Measurements from ENCODE around the gene TCF7L1.

Gene TCF7L1

DNA sequence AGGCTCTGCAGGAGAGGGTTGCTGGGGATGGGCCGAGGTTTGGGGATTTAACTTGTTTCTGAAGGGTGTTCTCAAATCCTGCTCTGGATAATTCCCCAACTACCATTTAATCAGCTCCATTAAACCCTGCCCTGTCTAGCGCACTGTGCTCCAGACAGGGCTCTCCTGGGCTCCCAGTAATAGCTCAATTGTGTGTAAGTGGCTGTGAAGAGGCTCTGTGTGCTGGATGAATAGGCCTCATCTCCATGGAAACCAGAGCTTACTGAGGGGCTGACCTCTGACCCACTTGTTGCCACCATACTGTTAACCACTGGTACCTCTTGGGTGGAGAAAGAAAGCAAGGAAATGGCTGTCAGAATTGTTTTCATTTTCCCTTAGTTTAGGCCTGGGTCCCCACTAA, 101.7 kb downstream of the TCF7L1 start:
- peaks cover 16% of the 10 kb centered on the region for H3K27me3 Mint-ChIP-seq

DNA sequence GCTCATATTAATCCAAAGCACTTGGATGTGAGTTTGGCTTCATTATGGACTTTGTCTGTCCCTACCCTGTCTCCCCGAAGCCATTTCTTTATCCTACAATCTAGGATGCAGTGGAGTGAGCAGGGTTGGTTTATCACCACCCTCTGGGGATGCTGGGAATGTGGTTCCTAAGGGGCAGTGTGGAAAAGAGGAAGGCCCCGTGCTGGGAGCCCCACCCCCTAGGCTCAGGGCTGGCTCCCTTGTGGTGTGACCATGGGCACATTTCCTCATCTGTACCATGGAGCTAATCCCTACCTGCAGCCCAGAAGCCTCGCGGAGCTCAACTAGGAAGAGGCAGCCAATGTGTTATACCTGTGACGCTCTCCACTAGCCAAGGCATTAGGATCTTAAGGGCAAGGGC, 102.1 kb downstream of the TCF7L1 start:
- Mint-ChIP-seq H3K4me1 (ENCODE audit: low read depth) (peaks cover 2% of the 10 kb centered on the region), H3K36me3 (no peaks in the 10 kb centered on the region), H3K9me3 (ENCODE audit: low read depth) (no peaks in the 10 kb centered on the region), H3K27ac (no peak overlapping the region), H3K4me3 (no peak overlapping the region), H3K27me3 (peaks cover 14% of the 10 kb centered on the region)

More for the DNA sequence above, 101.7 kb downstream of the TCF7L1 start:
- H3K36me3 Mint-ChIP-seq, result no peaks in the 10 kb centered on the region
- no peaks in the 10 kb centered on the region for H3K4me1 Mint-ChIP-seq (ENCODE audit: low read depth)
- H3K4me3 Mint-ChIP-seq, result no peak overlapping the region
- no peak overlapping the region for H3K27ac Mint-ChIP-seq
- H3K9me3 Mint-ChIP-seq (ENCODE audit: low read depth), result no peaks in the 10 kb centered on the region

DNA sequence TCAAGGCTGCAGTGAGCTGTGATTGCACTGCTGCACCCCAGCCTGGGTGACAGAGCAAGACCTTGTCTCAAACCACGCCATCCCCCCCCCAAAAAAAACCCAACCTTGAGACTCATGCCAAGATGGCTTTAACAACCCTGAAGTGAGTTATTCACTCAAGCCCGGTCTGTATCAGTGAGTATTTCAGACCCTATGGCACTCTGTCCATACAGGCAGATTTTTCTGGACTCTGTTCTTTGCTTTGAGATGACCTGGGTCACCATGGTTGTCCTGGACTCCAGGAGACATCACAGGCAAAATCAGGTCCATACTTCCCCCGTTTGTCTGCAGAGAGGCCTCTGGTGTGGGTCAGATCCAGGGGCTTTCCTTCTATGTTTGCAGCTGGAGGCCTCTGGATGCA, 102.9 kb downstream of the TCF7L1 start:
- peaks cover 5% of the 10 kb centered on the region for H3K4me1 Mint-ChIP-seq (ENCODE audit: low read depth)
- peaks cover 14% of the 10 kb centered on the region for H3K27me3 Mint-ChIP-seq
- H3K27ac Mint-ChIP-seq, result no peak overlapping the region
- no peaks in the 10 kb centered on the region for H3K9me3 Mint-ChIP-seq (ENCODE audit: low read depth)
- H3K4me3 Mint-ChIP-seq, result no peak overlapping the region
- no peaks in the 10 kb centered on the region for H3K36me3 Mint-ChIP-seq

DNA sequence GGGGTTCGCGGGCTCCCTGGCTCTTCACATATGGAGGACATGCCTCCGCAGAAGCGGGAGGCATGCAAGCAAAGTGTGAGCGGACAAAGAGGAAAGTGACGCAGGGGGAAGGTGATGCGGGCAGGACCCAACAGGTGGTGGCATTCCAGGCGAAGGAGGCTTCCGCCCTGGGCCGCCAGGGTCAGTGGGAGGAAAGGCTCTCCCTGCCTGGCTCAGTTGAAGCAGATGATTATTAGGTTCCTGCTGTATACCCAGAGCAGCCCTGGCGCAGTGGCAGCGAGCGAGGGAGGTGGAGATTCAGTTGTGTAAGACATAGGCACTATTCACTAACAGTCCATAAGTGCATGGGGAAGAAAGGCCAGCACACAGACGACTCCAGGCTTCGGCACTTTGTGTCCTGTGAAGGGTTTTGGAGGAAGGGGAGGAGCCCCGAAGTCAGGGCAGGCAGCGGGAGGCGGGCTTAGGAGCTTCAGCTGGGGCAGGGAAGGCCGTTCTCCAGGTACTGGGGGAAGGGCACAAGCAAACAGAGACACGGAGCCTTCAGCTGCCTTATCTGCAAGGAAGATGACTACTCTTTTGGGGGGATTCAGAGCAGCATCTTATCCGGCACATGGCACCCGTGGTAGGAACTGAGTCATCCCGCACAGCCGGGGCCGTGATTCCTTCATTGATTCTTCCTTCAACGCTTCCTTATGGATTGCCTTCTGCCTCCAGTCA, 104.8 kb downstream of the TCF7L1 start:
- H3K4me3 Mint-ChIP-seq, result no peak overlapping the region
- peaks cover 6% of the 10 kb centered on the region for H3K4me1 Mint-ChIP-seq (ENCODE audit: low read depth)
- peaks cover 11% of the 10 kb centered on the region for H3K27me3 Mint-ChIP-seq
- no peaks in the 10 kb centered on the region for H3K9me3 Mint-ChIP-seq (ENCODE audit: low read depth)
- H3K27ac Mint-ChIP-seq, result no peak overlapping the region
- no peaks in the 10 kb centered on the region for H3K36me3 Mint-ChIP-seq

DNA sequence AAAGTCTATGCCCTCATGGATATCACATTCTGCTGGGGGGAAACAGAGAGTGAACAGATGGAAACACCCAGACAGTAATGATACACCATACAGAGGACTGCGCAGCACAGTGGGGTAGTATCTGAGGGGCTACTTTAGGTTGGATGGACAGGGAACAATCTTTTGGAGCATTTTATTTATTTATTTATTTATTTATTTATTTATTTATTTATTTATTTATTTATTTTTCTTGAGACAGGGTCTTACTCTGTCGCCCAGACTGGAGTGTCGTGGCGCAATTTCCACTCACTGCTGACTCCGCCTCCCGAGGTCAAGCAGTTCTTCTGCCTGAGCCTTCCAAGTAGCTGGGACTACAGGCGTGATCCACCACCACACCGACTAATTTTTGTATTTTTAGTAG, 105.4 kb downstream of the TCF7L1 start:
- H3K9me3 Mint-ChIP-seq (ENCODE audit: low read depth), result no peaks in the 10 kb centered on the region
- peaks cover 6% of the 10 kb centered on the region for H3K4me1 Mint-ChIP-seq (ENCODE audit: low read depth)
- no peak overlapping the region for H3K27ac Mint-ChIP-seq
- no peak overlapping the region for H3K4me3 Mint-ChIP-seq
- H3K27me3 Mint-ChIP-seq, result peaks cover 13% of the 10 kb centered on the region
- no peaks in the 10 kb centered on the region for H3K36me3 Mint-ChIP-seq

DNA sequence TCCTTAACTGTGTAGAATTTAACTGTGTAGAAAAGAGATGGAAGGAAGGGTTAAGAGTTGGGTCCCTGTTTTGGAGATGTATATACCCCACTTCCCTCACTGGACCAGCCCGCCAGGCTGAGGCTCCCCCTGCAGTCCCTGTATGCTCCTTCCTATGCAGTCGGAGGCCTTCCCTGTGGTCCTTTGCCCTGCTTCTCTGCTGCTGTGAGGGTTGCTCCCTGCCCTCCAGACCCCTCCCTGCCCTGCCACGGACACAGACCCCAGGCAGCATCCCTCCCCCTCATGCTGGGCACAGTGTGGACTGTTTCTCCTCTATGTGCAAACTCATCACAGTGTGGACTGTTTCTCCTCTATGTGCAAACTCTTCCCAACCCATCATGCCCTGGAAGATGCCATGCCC, 105.9 kb downstream of the TCF7L1 start:
- Mint-ChIP-seq H3K27ac (no peak overlapping the region), H3K9me3 (ENCODE audit: low read depth) (no peaks in the 10 kb centered on the region), H3K36me3 (no peaks in the 10 kb centered on the region), H3K4me3 (no peak overlapping the region), H3K4me1 (ENCODE audit: low read depth) (peaks cover 6% of the 10 kb centered on the region), H3K27me3 (peaks cover 15% of the 10 kb centered on the region)

DNA sequence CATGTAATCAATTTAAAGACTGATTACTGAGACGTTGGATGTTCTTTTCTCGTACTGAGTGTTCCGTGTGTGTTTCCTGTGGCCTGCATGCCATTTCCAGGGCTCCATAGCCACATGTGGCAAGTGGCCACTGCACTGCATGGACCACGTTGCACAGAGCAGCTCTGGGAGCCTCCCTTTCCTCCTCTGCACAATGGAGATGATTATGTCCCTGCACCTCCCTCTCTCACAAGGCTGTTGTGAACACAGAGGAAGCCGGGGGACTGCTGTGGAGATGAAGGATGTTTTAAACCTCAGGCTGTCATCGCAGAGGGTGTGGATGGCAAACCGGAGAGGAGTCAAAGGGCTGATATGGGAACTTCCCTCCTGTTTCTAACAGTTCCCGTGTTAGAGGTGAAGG, 106.9 kb downstream of the TCF7L1 start:
- H3K4me3 Mint-ChIP-seq, result no peak overlapping the region
- H3K27me3 Mint-ChIP-seq, result peaks cover 21% of the 10 kb centered on the region

DNA sequence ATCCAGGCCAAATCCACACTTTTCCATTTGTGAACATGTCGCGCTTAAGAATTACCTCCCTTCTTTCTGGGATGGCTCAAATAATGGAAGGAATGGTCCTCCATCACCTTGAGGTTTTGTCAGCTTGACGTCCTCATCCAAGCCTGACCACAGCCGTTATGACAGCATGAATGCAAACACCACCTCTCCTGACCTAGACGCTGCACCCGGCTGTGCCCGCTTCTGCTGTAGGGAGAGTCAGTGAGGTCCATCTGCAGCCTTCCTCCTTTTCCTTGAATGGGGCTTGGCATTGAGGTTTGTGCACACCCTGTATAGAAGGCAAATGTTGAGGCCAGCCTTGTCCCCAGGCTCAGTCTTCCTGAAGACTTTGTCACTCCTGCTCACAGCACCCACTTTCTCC, 109.1 kb downstream of the TCF7L1 start:
- H3K27ac Mint-ChIP-seq, result no peak overlapping the region
- peaks cover 6% of the 10 kb centered on the region for H3K4me1 Mint-ChIP-seq (ENCODE audit: low read depth)

More for the DNA sequence above, 106.9 kb downstream of the TCF7L1 start:
- Mint-ChIP-seq H3K4me1 (ENCODE audit: low read depth) (peaks cover 6% of the 10 kb centered on the region), H3K36me3 (no peaks in the 10 kb centered on the region), H3K27ac (no peak overlapping the region), H3K9me3 (ENCODE audit: low read depth) (no peaks in the 10 kb centered on the region)

DNA sequence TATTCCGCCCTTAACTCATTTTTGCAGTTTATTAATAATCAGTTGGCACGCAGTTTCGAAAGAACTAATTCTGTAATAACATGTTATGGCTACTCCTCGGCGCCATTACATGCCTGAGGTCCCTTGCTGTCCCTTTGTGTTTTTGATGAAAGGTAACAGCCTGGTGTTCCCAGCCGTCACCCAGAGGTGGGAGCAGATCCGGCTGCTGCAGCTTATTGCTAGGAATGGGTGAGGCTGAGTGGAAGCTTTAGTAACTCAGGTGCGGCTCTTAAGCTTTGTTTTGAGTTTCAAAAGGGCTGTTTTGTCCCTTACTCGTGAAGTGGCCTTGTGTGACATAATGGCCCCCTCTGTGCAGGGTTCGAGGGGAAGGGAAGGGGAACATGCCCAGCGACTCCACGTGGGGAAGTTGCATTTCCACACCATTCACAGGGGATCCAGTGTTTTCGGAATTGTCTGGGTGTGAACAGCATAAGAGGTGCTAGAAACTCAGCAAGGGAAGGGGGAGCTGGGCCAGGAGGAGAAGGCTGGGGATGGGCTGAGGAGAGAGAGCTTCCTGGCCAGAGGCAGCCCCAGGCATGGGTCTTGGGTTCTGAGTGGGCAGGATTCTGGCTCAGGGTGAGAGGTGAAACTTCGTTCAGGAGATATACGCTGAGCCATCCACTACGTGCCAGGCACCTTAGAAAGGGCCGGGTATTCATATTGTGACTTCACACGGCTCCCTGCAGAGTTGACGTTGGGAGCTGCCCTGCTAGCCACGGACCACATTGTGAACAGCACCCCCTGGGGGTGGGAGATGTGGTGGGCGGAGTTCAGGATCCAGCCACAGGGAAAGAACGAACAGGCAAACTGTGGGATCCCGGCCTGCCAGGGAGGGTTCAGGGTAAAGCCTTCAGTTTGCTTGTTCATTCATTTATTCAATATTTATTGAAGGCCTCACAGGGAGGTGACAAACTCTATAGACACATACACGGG, 110.2 kb downstream of the TCF7L1 start:
- no peak overlapping the region for H3K27ac Mint-ChIP-seq

More for the DNA sequence above, 109.1 kb downstream of the TCF7L1 start:
- H3K36me3 Mint-ChIP-seq, result no peaks in the 10 kb centered on the region
- H3K4me3 Mint-ChIP-seq, result no peak overlapping the region
- peaks cover 19% of the 10 kb centered on the region for H3K27me3 Mint-ChIP-seq
- H3K9me3 Mint-ChIP-seq (ENCODE audit: low read depth), result no peaks in the 10 kb centered on the region

DNA sequence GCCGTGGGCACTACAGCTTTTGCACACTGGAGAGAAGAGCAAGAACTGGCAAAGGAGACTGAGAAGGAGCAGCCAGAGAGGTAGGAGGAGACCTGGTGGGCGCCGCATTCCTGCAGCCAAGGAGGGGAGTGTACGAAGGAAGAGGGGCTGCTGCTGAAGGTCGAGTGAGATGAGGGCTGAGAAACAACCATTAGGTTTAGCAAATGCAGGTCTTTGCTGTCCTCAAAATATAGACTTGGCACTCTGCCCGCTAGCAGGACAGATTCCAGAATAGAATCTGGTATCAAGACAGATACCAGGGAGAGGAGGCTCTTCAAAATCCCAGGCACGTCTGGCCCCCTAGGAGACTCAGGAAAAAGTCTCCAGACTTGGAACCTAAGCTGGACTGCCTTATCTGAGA, 111.6 kb downstream of the TCF7L1 start:
- Mint-ChIP-seq H3K27me3 (peaks cover 10% of the 10 kb centered on the region), H3K36me3 (no peaks in the 10 kb centered on the region), H3K4me3 (no peak overlapping the region), H3K9me3 (ENCODE audit: low read depth) (no peaks in the 10 kb centered on the region), H3K4me1 (ENCODE audit: low read depth) (peaks cover 6% of the 10 kb centered on the region), H3K27ac (no peak overlapping the region)

More for the DNA sequence above, 110.2 kb downstream of the TCF7L1 start:
- Mint-ChIP-seq H3K9me3 (ENCODE audit: low read depth) (no peaks in the 10 kb centered on the region), H3K27me3 (peaks cover 14% of the 10 kb centered on the region), H3K36me3 (no peaks in the 10 kb centered on the region), H3K4me3 (no peak overlapping the region), H3K4me1 (ENCODE audit: low read depth) (peaks cover 6% of the 10 kb centered on the region)

DNA sequence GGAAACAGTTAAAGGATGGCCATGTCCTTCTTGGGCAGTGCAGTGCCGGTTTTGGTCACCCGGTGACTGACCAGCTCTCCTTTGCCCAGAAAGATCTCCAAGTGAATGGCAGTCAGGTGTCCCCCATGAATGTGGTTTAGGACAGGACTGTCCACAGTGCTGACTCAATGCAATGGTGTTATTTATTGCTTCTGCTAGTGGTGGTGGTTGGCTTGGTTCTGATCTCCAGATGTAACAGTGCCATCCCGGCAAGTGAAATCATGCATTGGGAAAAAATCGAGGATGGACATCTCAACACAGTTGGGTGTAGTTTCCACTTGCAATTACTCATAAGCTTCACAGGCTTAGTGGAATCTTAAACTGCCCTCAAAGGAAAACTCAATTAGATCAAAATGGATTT, 112.7 kb downstream of the TCF7L1 start:
- Mint-ChIP-seq H3K4me1 (ENCODE audit: low read depth) (peaks cover 2% of the 10 kb centered on the region), H3K36me3 (no peaks in the 10 kb centered on the region), H3K4me3 (no peak overlapping the region), H3K27me3 (peaks cover 10% of the 10 kb centered on the region), H3K9me3 (ENCODE audit: low read depth) (no peaks in the 10 kb centered on the region), H3K27ac (no peak overlapping the region)

DNA sequence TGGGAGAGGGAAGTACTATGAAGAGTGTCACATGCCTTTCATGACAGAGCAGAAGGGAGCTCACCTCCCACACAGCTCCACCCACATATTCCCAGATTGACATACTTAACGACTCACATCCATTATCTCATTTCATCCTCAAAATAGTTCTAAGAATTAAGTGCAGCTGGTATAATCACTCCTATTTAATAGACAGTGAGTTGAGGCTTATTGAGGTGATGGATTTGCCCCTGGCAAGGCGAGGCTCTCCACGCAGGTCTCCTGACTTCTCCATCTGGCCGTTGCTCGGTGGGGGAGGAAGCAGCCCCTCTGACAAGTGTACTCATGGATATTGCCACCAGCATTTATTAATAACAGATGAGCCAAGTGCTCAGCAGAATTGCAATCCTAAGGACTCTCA, 113.2 kb downstream of the TCF7L1 start:
- Mint-ChIP-seq H3K4me1 (ENCODE audit: low read depth) (no peaks in the 10 kb centered on the region), H3K27ac (no peak overlapping the region), H3K4me3 (no peak overlapping the region), H3K36me3 (no peaks in the 10 kb centered on the region), H3K27me3 (peaks cover 10% of the 10 kb centered on the region), H3K9me3 (ENCODE audit: low read depth) (no peaks in the 10 kb centered on the region)

DNA sequence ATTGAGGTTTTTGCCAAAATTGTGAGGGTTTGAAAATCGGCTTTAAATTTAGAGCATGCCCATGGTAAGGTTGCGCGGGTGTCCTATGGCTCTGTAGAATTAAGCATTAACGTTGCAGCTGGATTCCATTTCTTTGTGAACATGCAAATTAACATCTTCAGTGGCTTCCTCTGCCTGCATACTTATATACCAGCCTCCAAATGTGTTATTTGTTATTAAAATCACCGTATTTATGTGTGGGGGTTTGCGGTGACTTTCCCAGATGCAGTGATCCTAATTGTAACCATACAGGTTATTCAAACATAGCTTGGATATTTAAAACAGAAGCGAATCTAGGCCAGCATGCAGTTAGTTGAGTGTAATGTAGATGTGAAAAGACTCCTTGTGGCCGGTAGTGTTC, 114.4 kb downstream of the TCF7L1 start:
- Mint-ChIP-seq H3K4me3 (no peak overlapping the region), H3K9me3 (ENCODE audit: low read depth) (no peaks in the 10 kb centered on the region), H3K36me3 (no peaks in the 10 kb centered on the region), H3K27ac (no peak overlapping the region), H3K27me3 (peaks cover 10% of the 10 kb centered on the region), H3K4me1 (ENCODE audit: low read depth) (no peaks in the 10 kb centered on the region)

DNA sequence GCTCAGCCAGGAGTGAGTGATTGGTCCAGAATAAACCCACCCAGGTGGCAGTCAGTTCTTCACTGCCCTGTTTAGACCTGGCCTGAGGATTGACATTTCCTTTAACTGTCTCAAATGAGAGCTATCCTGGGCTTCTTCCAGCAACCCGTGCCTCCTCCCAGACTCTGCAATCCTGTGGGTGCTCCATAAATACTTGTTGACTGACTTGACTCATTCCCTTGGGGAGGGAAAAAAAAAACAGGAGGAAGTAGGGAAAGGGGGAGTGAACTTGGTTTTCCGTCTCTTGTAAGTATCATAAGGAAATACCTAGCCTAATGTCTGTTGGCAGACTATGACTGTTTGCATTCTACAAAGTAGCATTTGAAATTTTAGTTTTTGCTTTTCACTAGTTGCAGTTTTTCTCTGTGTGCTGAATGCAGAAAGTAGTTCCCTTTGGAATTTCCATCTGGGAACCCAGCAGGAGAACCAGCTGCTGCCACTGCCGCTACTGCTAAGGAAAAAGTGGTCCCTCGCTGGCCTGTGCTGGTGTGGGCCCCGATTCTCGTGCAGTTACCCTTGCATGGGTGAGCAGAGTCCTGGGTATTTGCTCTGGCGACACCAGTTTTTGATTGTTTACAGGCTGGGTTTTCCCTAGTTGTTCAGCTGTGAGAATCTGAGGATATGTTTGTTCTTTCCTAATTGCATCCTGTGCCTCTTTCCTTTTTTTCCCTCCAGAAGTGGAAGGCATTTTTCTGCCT, 115.7 kb downstream of the TCF7L1 start:
- Mint-ChIP-seq H3K9me3 (ENCODE audit: low read depth) (no peaks in the 10 kb centered on the region), H3K36me3 (no peaks in the 10 kb centered on the region), H3K4me1 (ENCODE audit: low read depth) (no peaks in the 10 kb centered on the region), H3K27me3 (peaks cover 7% of the 10 kb centered on the region), H3K27ac (no peak overlapping the region), H3K4me3 (no peak overlapping the region)

DNA sequence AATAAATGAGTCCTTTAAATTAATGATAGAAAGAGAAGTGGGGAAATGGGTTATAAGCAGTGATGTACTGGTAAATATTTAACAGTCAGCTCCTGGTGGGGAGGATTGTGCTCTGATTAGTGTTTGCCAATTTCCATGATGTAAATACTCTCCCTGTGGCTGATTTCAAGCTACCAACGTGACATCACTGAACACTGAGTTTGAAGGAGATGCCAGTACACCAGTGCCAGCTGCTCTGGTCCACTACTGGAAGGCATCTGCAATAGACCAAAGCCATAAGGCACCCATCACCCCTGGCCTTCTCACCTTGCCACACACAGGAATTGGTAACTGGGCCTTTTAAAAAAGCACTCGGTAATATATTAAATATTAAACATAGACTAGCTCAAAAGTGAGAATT, 116.9 kb downstream of the TCF7L1 start:
- no peaks in the 10 kb centered on the region for H3K36me3 Mint-ChIP-seq
- no peak overlapping the region for H3K4me3 Mint-ChIP-seq
- H3K4me1 Mint-ChIP-seq (ENCODE audit: low read depth), result no peaks in the 10 kb centered on the region
- no peaks in the 10 kb centered on the region for H3K9me3 Mint-ChIP-seq (ENCODE audit: low read depth)
- H3K27ac Mint-ChIP-seq, result no peak overlapping the region
- no peaks in the 10 kb centered on the region for H3K27me3 Mint-ChIP-seq
